ENCODE data around the gene SNHG17.

SNHG17 gene

DNA sequence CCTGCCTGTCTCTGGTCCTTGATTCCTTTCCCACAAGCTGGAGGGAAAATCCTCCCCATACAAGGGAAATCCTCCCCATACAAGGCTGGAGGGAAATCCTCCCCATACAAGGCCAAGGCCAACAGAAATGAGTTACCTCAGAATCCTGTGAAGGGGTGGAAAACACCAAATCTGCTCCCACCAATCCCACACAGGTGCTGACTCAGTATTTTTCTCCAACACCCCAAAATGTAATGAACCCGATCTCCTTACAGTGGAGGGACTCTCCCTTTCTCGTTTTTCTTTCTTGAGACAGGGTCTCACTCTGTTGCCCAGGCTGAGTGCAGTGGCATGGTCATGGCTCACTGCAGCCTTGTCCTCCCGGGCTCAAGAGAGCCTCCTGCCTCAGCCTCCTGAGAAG lies 6.3 kb downstream of the SNHG17 start:
- no peak for DNase-seq (ENCODE audit: low spot score)
- in situ Hi-C loops (cut with MboI; ENCODE audit: low sequenced_read_pairs, unreplicated experiment): no loop called here
- TF ChIP-seq, protein P1, sequence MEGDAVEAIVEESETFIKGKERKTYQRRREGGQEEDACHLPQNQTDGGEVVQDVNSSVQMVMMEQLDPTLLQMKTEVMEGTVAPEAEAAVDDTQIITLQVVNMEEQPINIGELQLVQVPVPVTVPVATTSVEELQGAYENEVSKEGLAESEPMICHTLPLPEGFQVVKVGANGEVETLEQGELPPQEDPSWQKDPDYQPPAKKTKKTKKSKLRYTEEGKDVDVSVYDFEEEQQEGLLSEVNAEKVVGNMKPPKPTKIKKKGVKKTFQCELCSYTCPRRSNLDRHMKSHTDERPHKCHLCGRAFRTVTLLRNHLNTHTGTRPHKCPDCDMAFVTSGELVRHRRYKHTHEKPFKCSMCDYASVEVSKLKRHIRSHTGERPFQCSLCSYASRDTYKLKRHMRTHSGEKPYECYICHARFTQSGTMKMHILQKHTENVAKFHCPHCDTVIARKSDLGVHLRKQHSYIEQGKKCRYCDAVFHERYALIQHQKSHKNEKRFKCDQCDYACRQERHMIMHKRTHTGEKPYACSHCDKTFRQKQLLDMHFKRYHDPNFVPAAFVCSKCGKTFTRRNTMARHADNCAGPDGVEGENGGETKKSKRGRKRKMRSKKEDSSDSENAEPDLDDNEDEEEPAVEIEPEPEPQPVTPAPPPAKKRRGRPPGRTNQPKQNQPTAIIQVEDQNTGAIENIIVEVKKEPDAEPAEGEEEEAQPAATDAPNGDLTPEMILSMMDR (IDR thresholded peaks at IDR 0.05; ENCODE audit: borderline replicate concordance, control extremely low read depth, extremely low read depth, insufficient read depth, missing control alignments): no peak

DNA sequence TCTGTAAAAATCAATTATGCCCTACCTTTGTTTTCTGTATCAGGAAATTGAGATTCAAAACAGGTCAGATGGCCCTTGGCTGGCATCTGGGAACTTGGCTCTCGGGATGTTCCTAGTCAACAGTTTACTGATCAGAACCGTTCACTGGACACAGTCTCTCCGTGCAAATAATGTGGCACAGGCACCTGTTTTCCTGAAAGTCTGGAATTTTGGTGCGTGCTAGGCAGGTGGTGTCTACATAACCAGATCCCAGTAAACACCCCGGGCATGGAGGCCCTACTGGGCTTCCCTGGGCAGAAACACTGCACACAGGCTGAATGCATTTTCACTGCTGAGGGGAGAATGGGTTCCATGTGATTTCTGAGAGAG lies 7.5 kb downstream of the SNHG17 start:
- no peak for DNase-seq (ENCODE audit: low spot score)
- in situ Hi-C loops (cut with MboI; ENCODE audit: low sequenced_read_pairs, unreplicated experiment): no loop called here
- TF ChIP-seq, protein P1 (IDR thresholded peaks at IDR 0.05; ENCODE audit: borderline replicate concordance, control extremely low read depth, extremely low read depth, insufficient read depth, missing control alignments): no peak

DNA sequence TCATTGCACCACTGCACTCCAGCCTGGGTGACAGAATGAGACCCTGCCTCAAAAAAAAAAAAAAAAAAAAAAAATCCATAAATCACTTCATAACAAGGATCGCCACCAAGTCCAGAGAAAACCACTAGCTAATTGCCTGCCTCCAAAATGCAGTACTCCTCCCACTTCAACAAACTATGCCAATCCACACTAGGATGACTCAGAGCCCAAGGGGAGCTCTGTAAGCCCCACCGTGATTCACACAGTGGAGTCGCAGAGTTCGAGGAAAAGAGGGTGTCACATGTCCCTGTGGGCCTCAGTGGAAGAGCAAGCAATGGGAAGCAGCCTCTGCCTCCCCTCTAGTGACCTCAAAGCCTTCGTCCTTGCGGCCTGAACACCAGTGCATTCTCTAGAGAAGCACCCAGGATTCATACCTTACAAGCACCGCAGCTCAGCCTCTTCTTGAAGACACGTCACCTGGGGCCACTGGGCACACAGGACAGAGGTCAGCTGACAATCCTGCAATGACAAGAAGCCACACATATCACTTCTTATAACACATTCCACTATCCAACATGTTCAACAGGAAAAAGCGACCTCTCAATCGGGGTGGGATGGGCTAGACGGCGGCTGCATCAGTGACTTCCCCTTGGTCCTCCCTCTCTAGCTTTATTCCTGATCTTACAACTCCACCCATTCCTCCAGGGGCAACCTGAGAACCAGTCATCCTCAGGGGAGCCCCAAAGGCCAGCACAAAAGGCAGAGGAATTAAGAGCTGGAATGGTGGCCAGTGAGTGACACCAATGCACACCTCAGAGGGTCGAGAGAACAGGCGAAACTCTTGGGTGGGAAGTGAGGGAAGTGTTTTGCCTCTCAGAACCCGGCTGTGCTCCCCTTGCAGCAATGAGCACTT lies 8.9 kb downstream of the SNHG17 start:
- no peak for DNase-seq (ENCODE audit: low spot score)
- TF ChIP-seq, protein P1 (IDR thresholded peaks at IDR 0.05; ENCODE audit: borderline replicate concordance, control extremely low read depth, extremely low read depth, insufficient read depth, missing control alignments): no peak
- in situ Hi-C loops (cut with MboI; ENCODE audit: low sequenced_read_pairs, unreplicated experiment): no loop called here

DNA sequence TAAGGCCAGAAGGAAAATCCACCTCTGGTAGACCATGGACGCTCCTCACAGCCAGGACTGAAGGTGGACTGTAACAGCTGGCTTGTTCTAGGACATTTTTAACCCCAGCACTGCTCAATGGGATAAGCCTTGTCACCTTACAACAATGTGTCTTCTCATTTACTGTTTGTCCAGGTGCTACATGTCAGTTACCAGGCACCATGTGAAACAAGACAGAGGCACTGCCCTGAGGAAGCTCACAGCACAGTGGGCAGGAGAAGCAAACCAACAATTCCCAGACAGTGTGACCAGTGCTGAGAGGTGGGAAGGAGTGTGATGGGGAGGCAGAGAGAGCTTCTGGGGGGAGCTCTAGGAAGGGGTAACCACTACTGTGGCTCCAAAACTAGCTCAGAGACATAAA lies 10.7 kb downstream of the SNHG17 start:
- in situ Hi-C loops (cut with MboI; ENCODE audit: low sequenced_read_pairs, unreplicated experiment): no loop called here
- TF ChIP-seq, protein P1 (IDR thresholded peaks at IDR 0.05; ENCODE audit: borderline replicate concordance, control extremely low read depth, extremely low read depth, insufficient read depth, missing control alignments): no peak
- DNase-seq (ENCODE audit: low spot score): no peak

DNA sequence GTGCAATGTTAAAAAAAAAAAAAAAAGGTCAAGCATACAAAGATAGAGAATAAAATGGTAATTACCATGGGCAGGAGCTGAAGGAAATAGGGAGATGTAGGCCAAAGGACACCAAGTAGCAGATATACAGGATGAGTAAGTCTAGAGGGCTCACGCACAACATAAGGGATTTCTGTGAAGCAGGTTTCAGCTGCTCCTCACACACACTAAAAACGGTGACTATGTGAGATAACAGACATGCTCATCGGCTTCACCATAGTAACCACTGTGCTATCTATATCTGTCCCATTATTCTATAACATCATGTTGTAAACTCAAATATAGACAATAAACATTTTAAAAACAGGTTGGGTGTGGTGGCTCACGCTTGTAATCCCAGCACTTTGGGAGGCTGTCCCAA lies 11.6 kb downstream of the SNHG17 start:
- in situ Hi-C loops (cut with MboI; ENCODE audit: low sequenced_read_pairs, unreplicated experiment): no loop called here
- TF ChIP-seq, protein P1 (IDR thresholded peaks at IDR 0.05; ENCODE audit: borderline replicate concordance, control extremely low read depth, extremely low read depth, insufficient read depth, missing control alignments): no peak
- no peak for DNase-seq (ENCODE audit: low spot score)

DNA sequence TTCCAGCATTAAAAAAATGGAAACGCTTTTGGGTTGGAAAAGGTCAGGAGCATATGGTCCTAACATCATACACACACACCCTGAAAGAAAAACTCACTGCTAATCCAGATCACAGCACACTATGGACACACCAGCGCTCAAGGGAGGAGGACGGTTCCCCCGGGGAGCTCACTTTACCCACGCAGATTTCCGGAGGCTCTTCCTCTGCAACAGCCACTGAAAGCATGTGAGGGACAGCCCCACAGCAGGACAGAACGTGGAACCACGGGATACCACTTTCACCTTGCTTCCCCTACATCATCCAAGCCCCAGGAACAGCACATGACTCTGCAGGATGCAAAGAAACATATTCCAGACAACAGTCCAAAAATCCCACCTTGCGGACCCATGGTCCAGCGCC lies 13.2 kb downstream of the SNHG17 start:
- no peak for DNase-seq (ENCODE audit: low spot score)
- TF ChIP-seq, protein P1 (IDR thresholded peaks at IDR 0.05; ENCODE audit: borderline replicate concordance, control extremely low read depth, extremely low read depth, insufficient read depth, missing control alignments): no peak
- in situ Hi-C loops (cut with MboI; ENCODE audit: low sequenced_read_pairs, unreplicated experiment): no loop called here
